ENCODE results near the gene PAF1. TPM values are rescaled to one million over a fixed set of nuclear protein-coding genes. Genes with fewer than 3 reads are reported as not detected.
A peak's percentile ranks its signal among the peaks of the same experiment; 100 is the strongest.

Gene PAF1
- polyA plus RNA-seq, 1 donor from 2014 or later: 37.3 TPM

- TF ChIP-seq TAF1 (IDR thresholded peaks at IDR 0.05; ENCODE audit: low read depth): no peak
- TF ChIP-seq MXI1 (conservative IDR thresholded peaks at IDR 0.05; ENCODE audit: poor library complexity, severe bottlenecking): no peak
- TF ChIP-seq EP300 (conservative IDR thresholded peaks at IDR 0.05; ENCODE audit: poor library complexity, severe bottlenecking): no peak
- no peak for TF ChIP-seq RAD21 (conservative IDR thresholded peaks at IDR 0.05)
- no peak for TF ChIP-seq SMC3 (conservative IDR thresholded peaks at IDR 0.05; ENCODE audit: poor library complexity)
- TF ChIP-seq POLR2AphosphoS5 (IDR thresholded peaks at IDR 0.05): no peak
- TF ChIP-seq EZH2 (IDR thresholded peaks at IDR 0.05; ENCODE audit: borderline replicate concordance, insufficient read depth, low read length, poor library complexity, severe bottlenecking): no peak
- no peak for TF ChIP-seq CTCF (IDR thresholded peaks at IDR 0.05; ENCODE audit: poor library complexity, severe bottlenecking)
- no peak for TF ChIP-seq REST (IDR thresholded peaks at IDR 0.05; ENCODE audit: borderline replicate concordance)
- Histone ChIP-seq H2AFZ (ENCODE audit: low read depth, low read length) (no peak overlapping the region), H3K36me3 (ENCODE audit: insufficient read depth, low read length) (no peaks in the 10 kb centered on the region), H3K4me3 (ENCODE audit: low read length) (peak overlapping the region; percentile 2), H4K20me1 (ENCODE audit: insufficient read depth) (no peaks in the 10 kb centered on the region), H3K4me2 (ENCODE audit: low read length) (no peak overlapping the region), H3K9me2 (ENCODE audit: insufficient read depth, low read length) (no peaks in the 10 kb centered on the region), H3K27ac (ENCODE audit: low read length) (no peak overlapping the region), H3K9ac (ENCODE audit: low read length) (peak overlapping the region; percentile 39), H3K79me2 (replicated peaks; ENCODE audit: insufficient read depth, low read length) (no peaks in the 10 kb centered on the region), H3K27me3 (ENCODE audit: insufficient read depth, low read depth, low read length) (peaks cover 32% of the 10 kb centered on the region), H3K9me3 (ENCODE audit: low read length) (no peaks in the 10 kb centered on the region), H3F3A (ENCODE audit: insufficient read depth, low read length, poor library complexity, severe bottlenecking) (no peaks in the 10 kb centered on the region)
Observed at GRCh38 chr19:39403331-39404312, 12.7 kb upstream of the PAF1 start.

GRCh38 chr19:39402346-39403300 is 11.7 kb upstream of the PAF1 start:
- Histone ChIP-seq H3K9me3 (ENCODE audit: low read length) (no peaks in the 10 kb centered on the region), H3K4me2 (ENCODE audit: low read length) (no peak overlapping the region), H3F3A (ENCODE audit: insufficient read depth, low read length, poor library complexity, severe bottlenecking) (no peaks in the 10 kb centered on the region), H3K36me3 (ENCODE audit: insufficient read depth, low read length) (no peaks in the 10 kb centered on the region), H3K27me3 (ENCODE audit: insufficient read depth, low read depth, low read length) (peaks cover 22% of the 10 kb centered on the region), H4K20me1 (ENCODE audit: insufficient read depth) (no peaks in the 10 kb centered on the region), H3K27ac (ENCODE audit: low read length) (no peak overlapping the region), H3K9ac (ENCODE audit: low read length) (peak overlapping the region; percentile 39), H3K9me2 (ENCODE audit: insufficient read depth, low read length) (no peaks in the 10 kb centered on the region), H3K79me2 (replicated peaks; ENCODE audit: insufficient read depth, low read length) (no peaks in the 10 kb centered on the region), H2AFZ (ENCODE audit: low read depth, low read length) (no peak overlapping the region), H3K4me3 (ENCODE audit: low read length) (peak overlapping the region; percentile 59)
- TF ChIP-seq REST (IDR thresholded peaks at IDR 0.05; ENCODE audit: borderline replicate concordance) (no peak), TAF1 (IDR thresholded peaks at IDR 0.05; ENCODE audit: low read depth) (no peak), RAD21 (conservative IDR thresholded peaks at IDR 0.05) (no peak), EP300 (conservative IDR thresholded peaks at IDR 0.05; ENCODE audit: poor library complexity, severe bottlenecking) (no peak), CTCF (IDR thresholded peaks at IDR 0.05; ENCODE audit: poor library complexity, severe bottlenecking) (no peak), POLR2AphosphoS5 (IDR thresholded peaks at IDR 0.05) (peak; percentile 27), MXI1 (conservative IDR thresholded peaks at IDR 0.05; ENCODE audit: poor library complexity, severe bottlenecking) (peak; percentile 50), EZH2 (IDR thresholded peaks at IDR 0.05; ENCODE audit: borderline replicate concordance, insufficient read depth, low read length, poor library complexity, severe bottlenecking) (no peak), SMC3 (conservative IDR thresholded peaks at IDR 0.05; ENCODE audit: poor library complexity) (no peak)

Data from neural cell (in vitro differentiated cells).